ENCODE results near the gene CEP112.
A peak's percentile ranks its signal among the peaks of the same experiment; 100 is the strongest.

The CEP112 gene

GRCh38 chr17:65627891-65628643, 563.9 kb downstream of the CEP112 start:
- DNase-seq, result no peak

- DNase-seq, result no peak
Measured at GRCh38 chr17:65627108-65627507, 564.8 kb downstream of the CEP112 start.

DNA sequence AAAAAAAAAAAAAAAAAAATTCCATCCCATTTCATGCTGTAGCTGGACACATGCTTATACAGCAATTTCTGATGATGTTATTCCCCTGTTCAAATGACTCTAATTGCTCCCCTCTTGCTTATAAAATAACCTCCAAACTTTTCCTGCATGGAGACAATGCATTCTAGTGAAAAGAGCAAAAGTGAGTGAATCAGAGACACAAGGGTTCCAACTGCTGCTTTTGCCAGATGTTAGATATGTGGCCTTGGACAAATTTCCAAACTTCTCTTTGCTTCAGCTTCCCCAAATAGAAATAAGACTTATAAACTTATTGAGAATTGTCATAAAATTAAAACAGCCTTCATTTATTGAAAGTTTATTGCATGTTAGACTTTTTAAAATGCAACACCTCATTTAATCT, 565.5 kb downstream of the CEP112 start:
- DNase-seq, result no peak

- no peak for DNase-seq
Measured at GRCh38 chr17:65618516-65618915, 573.4 kb downstream of the CEP112 start.

DNA sequence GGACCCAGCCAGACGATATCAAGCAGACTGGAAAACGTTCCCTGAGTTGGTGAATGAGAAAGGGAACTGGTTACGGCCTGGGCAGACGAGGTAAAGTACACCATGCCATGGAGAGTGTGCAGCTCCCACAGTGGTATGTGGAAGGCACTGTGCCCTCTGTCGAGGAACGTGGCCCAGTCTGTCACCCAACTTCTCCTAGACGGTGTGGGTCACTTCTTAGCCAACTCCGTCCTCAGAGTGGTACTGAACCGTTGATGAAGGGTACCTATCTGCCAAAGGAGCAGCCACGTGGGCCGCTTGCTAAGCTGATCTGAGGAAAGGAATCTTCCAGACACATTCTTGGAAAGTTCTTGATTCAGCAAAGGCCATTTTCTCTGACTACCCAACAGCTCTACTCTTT, 574.4 kb downstream of the CEP112 start:
- DNase-seq, result no peak

DNA sequence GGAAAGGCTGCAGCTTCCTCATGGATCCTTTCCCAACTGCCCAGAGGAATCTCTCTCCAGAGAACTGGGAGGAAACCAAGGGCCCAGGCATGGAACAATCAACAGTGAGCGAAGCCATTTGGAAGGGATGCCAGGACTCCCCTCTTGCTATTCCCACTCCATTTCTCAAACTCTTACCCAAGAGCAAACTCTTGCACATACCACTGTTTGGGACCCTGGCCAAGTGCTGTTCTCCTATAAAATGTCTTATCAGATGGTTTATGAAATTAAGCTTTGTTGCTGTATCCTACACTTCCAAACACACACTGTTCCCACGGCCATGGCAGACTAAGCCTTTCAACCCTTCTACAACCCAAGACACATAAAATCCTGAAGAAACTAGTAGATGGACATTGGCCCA, 582.2 kb downstream of the CEP112 start:
- DNase-seq, result no peak

- DNase-seq, result no peak
Measured at GRCh38 chr17:65609286-65609685, 582.6 kb downstream of the CEP112 start.

DNA sequence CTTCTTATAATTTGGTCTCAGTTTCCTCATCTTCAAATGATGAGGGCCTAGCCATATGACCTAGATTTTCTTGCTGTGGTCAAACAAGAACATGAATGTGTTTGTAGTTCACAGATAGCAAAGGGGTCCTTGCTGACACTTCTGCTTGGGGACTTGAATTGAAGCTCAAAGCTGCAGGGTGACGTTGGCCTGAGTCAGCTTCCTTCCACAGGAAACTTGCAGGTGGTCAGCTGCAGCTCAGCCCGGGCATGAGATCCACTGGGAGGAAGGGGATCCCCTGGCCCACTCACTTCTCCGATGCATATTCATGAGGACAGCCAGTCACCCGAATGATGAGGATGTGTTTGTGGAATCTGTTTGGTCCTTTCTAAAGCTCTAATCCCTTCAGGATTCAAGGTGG, 587.9 kb downstream of the CEP112 start:
- no peak for DNase-seq

- no peak for DNase-seq
Measured at GRCh38 chr17:65601881-65602280, 590.1 kb downstream of the CEP112 start.

DNA sequence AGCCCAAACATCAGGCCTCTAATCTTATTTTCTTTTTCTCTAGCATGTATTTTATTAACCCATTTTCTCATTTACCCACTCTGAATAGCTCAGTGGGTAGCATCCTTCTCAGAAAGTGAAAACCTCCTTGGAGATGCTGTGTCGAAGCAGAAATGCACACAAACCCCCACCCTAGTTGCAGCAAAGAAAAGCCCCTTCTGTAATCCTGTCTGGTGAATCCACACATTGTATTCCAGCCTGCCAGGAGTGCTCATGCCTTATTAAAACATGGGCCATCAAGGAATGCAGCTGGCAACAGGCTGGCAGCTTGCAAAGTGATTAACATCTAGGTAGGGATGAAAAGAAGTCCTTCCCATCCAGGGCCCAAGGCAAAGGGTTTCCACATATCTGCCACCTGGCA, 590.8 kb downstream of the CEP112 start:
- no peak for DNase-seq

GRCh38 chr17:65600518-65600917, 591.4 kb downstream of the CEP112 start:
- no peak for DNase-seq

DNA sequence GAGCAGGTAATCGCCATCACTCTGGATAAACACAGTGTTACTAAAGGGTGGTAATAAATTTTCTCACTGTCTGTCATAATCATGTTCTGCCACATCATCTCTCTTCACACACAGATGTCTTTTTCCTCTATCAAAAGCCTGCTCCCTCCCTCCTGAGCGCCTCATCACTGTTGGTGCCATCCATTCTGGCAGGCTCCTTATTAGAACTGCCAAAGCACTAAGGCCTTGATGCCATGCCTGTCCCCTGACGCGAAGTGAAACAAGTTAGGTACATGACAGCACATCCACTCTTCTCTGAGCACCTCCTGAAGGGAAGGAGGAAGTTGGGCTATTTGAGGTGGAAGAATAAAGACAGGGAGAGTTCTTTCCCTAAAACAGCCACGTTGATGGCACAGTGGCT, 592.3 kb downstream of the CEP112 start:
- DNase-seq, result no peak

DNA sequence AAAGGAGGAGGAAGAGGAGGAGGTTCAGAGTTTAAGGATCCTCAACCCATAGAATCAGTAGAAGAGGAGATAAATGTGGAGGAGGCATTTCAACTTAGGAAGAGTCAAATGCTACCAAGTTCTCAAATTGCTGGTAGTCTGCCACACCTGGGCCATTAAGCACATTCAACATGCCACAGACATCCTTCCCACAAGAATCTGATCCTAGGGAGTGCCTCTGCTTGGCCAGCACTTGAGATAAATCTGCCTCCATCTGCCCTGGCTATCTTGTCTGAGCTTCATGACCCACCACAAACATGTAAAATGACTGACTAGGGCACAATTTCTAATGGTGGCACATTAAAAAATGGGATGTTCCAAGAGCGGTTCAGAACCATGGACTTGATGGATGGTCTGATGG, 593.2 kb downstream of the CEP112 start:
- DNase-seq, result no peak

DNA sequence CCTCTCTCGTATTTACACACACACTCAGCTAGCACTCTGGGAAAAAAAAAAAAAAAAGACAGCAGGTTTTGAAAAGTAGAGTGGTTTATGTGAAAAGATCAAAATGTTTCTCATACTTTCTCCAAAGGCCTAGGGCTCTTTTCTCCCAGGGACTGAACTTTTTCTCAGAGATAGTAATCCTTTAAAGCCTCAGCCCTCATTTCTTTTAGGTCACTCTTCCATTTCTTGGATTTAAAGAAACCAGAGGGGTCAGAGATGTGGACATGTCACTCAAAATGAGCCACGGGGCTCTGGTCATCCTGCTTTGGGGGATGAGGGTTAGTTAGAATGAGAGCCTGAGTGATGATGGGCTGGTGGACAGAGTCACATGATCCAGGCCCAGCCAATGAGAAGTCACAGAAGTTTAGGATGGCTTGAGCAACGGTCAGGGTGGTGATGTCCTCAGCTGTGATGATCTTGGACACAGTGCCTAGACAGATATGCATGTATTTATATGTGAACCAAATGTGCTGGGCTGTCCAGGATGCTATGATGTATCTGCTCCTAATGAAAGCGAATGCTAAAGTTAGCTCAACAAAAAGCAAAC, 596.8 kb downstream of the CEP112 start:
- DNase-seq, result no peak

DNA sequence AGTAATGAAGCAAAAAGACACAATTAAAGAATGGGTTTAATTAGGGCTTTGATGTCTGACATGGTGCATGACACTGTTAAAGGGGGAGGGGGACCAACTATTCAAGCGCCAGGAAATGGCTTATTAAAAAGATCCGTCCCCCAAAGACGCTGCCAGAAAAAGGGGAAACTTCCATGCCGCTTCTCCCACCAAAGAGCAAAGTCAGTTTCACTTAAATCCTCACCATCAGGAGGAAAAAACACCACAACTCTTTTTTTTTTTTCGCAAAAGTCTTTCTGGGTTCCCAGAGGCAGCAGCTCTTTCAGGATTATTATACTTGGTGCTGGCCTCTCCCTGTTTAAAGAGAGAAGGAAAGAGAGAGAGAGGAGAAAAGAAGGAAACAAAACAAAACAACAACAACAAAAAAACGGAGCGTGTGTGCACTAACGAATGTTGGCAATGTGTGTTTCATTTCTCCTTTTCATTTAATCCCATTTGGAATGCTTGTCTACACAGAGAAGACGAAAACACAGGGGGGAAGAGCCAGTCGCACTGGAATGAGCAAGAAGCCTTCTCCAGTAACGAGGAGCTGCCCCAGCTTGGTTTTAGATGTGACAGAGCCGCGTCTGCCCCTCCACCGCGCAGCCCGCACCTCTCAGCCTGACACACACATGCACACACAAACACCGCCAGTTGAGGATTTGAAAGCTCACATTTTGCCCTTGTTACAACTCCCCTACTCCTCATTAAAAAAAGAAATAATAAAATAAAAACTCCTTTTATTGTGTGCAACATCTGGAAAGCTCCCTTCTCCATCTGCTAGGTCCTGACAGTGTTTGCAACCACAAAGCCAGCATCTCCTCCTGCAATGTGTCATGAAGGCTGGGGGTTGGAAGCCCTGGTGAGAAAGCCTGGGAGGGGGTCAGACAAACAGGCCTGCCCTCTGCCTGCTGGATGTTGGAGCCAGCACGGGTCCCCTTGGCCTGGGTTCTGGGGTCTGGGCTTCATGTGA, 597.8 kb downstream of the CEP112 start:
- DNase-seq, result no peak

- DNase-seq, result no peak
Measured at GRCh38 chr17:65593092-65593854, 598.7 kb downstream of the CEP112 start.

GRCh38 chr17:65592125-65592965, 599.6 kb downstream of the CEP112 start:
- DNase-seq, result no peak

- DNase-seq, result no peak
Measured at GRCh38 chr17:65589321-65589720, 602.6 kb downstream of the CEP112 start.

DNA sequence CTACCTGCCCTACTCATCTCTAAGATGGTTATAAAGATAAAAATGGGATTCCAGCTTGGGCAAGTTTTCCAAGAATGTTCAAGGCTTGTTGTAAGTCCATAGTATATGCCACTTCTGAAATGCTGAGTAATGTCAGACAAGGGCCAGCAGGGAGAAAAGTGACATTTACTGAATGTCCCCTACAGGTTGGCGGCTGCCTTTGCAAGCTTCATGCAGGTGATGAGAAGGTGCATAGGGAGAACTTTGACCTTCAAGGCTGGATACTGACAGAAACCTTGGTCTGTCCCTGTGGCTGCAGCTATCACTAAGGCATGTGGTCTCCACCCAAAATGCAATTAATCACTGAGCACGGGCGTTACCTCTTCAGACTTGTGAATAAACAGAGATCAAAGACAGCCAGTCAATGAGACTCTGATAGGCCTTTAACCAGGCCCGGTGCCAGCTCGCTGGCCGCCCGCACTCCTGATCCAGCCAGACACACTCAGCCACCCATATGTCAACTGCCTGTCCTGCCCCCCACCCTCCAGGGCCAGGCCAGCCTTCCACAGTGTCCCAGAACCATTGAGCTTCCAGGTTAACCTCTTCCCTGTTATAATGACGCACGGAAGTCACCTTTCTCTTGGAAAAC, 603.6 kb downstream of the CEP112 start:
- DNase-seq, result peak in 1 of 2 experiments; percentile 25

DNA sequence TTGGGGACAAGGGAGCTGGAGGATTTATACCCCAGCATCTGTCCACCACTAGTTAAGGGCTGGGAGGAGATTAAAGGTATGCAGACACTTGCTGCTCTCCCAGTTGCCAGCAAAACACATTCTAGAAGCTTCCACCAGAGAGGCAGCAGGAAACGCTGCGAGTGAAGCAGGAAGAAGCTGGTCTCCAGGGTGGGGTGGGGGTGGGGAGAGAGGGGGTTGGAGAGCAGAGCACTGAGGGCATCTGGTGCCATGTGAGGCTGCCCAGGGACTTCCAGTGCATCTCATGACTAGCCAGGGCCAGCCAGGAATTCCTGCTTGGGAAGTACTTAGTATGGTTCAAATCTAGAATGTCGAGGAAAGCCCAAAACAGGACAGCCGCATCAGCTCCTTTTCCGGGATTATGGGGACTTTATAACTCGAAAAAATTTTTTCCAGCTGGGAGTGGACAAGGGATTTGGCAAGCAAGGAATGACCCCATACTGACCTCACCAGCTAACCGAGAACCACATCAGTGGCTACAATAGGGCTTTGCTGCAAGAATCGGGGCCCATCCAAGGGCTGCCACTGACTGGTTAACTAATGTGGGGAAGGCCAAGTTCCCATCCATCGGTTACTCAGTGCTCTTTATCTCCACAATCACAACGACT, 604.3 kb downstream of the CEP112 start:
- DNase-seq, result no peak

GRCh38 chr17:65586899-65587298, 605.0 kb downstream of the CEP112 start:
- no peak for DNase-seq

All from NCI-H446 (cell line).